ENCODE results near the gene UNC13B.

UNC13B gene

DNA sequence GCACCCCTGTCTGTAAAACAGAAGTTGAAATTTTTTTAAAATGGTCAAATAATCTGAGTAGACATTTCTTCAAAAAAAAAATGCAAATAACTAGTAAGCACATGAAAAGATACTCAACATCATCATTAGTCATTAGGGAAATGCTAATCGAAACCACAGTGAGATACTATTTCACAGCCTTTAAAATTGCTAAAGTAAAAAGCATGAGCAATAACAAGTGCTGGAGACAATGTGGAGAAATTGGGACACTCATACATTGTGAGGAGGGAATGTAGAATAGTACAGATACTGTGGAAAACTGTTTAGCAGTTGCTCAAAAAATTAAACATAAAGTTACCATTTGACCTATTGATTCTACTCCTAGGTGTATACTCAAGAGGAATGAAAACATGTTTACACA is 269.7 kb downstream of the UNC13B start:
- Histone ChIP-seq H3K9ac (ENCODE audit: low read depth, low read length) (no peak overlapping the region), H3K9me3 (ENCODE audit: control insufficient read depth, insufficient read depth, low read length) (no peaks in the 10 kb centered on the region), H3K4me3 (ENCODE audit: low read depth, low read length) (no peak overlapping the region), H3K36me3 (ENCODE audit: control insufficient read depth, insufficient read depth, low read length) (no peaks in the 10 kb centered on the region), H3K27me3 (ENCODE audit: control insufficient read depth, insufficient read depth, low read length) (no peaks in the 10 kb centered on the region), H3K4me1 (ENCODE audit: control insufficient read depth, insufficient read depth, low read length) (no peaks in the 10 kb centered on the region)

DNA sequence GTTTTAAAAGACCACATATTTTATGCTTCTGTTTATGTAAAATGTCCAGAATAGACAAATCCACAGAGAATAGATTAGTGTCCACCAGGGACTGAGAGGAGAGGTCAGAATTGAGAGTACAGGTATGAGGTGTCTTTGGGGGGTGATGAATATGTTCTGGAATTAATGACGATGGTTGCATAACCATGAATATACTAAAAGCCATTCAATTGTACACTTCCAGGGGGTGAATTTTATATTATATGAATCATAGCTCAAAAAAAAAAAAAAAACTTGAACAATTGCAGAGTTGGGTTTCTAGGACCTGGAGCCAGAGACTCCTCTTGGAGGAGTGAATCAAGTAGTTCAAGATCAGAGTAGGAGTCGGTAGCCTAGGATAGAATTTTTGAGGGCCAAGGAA is 270.3 kb downstream of the UNC13B start:
- no peak overlapping the region for H3K9ac ChIP-seq (ENCODE audit: low read depth, low read length)
- H3K36me3 ChIP-seq (ENCODE audit: control insufficient read depth, insufficient read depth, low read length): no peaks in the 10 kb centered on the region

DNA sequence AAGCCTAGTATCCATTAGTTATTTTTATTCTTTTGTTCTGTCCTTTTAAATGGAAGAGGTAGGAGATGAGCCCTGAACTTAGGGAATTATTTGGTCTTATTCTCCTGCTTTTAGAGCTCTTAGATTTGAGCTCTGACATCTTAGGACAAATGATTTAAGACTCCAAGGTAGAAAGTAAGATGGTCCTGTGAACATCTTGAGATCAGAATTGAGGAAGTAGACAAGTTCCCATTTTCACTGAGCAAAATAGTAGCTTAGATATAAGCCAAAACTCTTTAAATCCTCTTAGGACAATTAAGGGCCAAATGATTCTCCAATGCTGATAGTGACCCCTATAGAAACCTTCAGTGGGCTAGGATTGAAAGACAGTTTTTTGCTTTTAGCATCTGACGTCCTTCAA is 275.1 kb downstream of the UNC13B start:
- Histone ChIP-seq H3K36me3 (ENCODE audit: control insufficient read depth, insufficient read depth, low read length) (no peaks in the 10 kb centered on the region), H3K9ac (ENCODE audit: low read depth, low read length) (no peak overlapping the region), H3K9me3 (ENCODE audit: control insufficient read depth, insufficient read depth, low read length) (no peaks in the 10 kb centered on the region), H3K4me1 (ENCODE audit: control insufficient read depth, insufficient read depth, low read length) (no peaks in the 10 kb centered on the region), H3K4me3 (ENCODE audit: low read depth, low read length) (no peak overlapping the region), H3K27me3 (ENCODE audit: control insufficient read depth, insufficient read depth, low read length) (no peaks in the 10 kb centered on the region)

More for the DNA sequence above, 270.3 kb downstream of the UNC13B start:
- Histone ChIP-seq H3K4me1 (ENCODE audit: control insufficient read depth, insufficient read depth, low read length) (no peaks in the 10 kb centered on the region), H3K9me3 (ENCODE audit: control insufficient read depth, insufficient read depth, low read length) (no peaks in the 10 kb centered on the region), H3K27me3 (ENCODE audit: control insufficient read depth, insufficient read depth, low read length) (no peaks in the 10 kb centered on the region), H3K4me3 (ENCODE audit: low read depth, low read length) (no peak overlapping the region)

DNA sequence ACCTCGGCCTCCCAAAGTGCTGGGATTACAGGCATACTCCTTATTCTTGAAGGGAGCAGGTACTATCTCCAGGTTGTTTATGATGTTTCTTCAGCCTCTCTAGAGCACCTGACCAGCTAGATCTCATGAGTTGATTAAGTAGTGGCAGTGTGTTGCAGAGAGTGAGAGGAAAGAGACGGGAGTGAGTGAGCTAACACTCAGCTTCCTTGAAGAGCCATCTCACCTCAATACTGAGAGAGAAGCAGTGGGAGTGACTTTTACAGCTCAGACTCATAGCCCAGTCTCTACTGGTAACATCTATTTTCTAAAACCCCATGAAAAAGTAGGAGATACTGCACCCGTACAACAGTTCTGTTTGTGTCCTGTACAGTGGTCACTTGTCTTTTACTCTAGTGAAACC is 284.2 kb downstream of the UNC13B start:
- Histone ChIP-seq H3K36me3 (ENCODE audit: control insufficient read depth, insufficient read depth, low read length) (no peaks in the 10 kb centered on the region), H3K4me3 (ENCODE audit: low read depth, low read length) (no peak overlapping the region), H3K9me3 (ENCODE audit: control insufficient read depth, insufficient read depth, low read length) (no peaks in the 10 kb centered on the region), H3K4me1 (ENCODE audit: control insufficient read depth, insufficient read depth, low read length) (no peaks in the 10 kb centered on the region), H3K9ac (ENCODE audit: low read depth, low read length) (no peak overlapping the region), H3K27me3 (ENCODE audit: control insufficient read depth, insufficient read depth, low read length) (peaks cover 3% of the 10 kb centered on the region)

DNA sequence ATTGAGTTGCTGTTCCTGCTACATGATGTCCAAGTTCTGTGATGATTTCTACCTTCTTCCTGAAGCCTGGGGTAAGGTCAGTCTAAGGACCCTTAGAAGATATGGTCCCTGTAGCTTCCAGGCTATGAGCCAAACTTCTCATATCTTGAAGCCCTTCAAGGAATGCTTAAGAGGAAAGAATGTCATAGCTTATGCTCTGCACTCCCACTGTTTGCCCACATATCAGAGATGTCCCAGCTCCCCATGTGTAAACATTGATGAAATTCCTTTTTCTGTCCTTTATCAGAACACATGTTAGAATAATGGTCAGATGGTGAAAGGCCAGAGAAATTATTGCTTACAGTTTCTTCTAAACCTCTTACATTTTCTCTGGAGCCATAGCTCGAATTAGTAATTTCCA is 286.7 kb downstream of the UNC13B start:
- Histone ChIP-seq H3K36me3 (ENCODE audit: control insufficient read depth, insufficient read depth, low read length) (no peaks in the 10 kb centered on the region), H3K9me3 (ENCODE audit: control insufficient read depth, insufficient read depth, low read length) (no peaks in the 10 kb centered on the region), H3K27me3 (ENCODE audit: control insufficient read depth, insufficient read depth, low read length) (peaks cover 3% of the 10 kb centered on the region), H3K9ac (ENCODE audit: low read depth, low read length) (no peak overlapping the region), H3K4me1 (ENCODE audit: control insufficient read depth, insufficient read depth, low read length) (no peaks in the 10 kb centered on the region), H3K4me3 (ENCODE audit: low read depth, low read length) (no peak overlapping the region)

DNA sequence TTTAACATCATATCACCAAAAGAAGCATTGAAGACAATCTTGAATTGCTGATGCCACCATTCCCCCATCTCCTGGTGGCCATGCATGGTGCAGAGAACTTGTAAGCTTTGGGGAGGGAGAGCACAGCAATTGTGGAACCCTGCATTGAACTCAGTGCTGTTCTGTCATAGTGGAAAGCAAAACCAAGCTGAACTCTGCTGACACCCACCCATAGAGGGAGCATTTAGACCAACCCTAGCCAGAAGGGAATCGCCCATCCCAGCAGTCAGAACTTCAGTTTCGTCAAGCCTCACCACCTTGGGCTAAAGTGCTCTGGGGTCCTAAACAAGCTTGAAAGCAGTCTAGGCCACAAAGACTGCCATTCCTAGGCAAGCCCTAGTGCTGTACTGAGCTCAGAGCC is 290.7 kb downstream of the UNC13B start:
- no peak overlapping the region for H3K9ac ChIP-seq (ENCODE audit: low read depth, low read length)
- no peaks in the 10 kb centered on the region for H3K27me3 ChIP-seq (ENCODE audit: control insufficient read depth, insufficient read depth, low read length)
- H3K36me3 ChIP-seq (ENCODE audit: control insufficient read depth, insufficient read depth, low read length): no peaks in the 10 kb centered on the region
- no peaks in the 10 kb centered on the region for H3K9me3 ChIP-seq (ENCODE audit: control insufficient read depth, insufficient read depth, low read length)
- H3K4me1 ChIP-seq (ENCODE audit: control insufficient read depth, insufficient read depth, low read length): no peaks in the 10 kb centered on the region
- no peak overlapping the region for H3K4me3 ChIP-seq (ENCODE audit: low read depth, low read length)

DNA sequence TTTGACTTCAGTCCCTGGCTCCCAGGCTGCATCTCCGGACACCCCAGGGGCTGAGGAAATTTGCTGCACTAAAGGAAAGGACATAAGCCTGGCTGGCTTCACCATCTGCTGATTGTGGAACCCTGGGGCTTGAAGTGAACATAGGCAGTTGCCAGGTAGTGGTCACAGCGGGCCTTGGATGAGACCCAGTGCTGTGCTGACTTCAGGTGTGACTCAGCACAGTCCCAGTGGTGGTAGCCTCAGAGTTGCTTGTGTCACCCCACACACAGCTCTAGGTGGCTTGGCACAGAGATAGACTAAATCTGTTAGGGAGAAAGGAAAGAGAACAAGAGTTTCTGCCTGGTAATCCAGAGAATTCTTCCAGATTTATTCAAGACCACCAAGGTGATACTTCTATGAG is 292.0 kb downstream of the UNC13B start:
- Histone ChIP-seq H3K9me3 (ENCODE audit: control insufficient read depth, insufficient read depth, low read length) (no peaks in the 10 kb centered on the region), H3K9ac (ENCODE audit: low read depth, low read length) (no peak overlapping the region), H3K4me3 (ENCODE audit: low read depth, low read length) (no peak overlapping the region), H3K27me3 (ENCODE audit: control insufficient read depth, insufficient read depth, low read length) (no peaks in the 10 kb centered on the region), H3K4me1 (ENCODE audit: control insufficient read depth, insufficient read depth, low read length) (no peaks in the 10 kb centered on the region), H3K36me3 (ENCODE audit: control insufficient read depth, insufficient read depth, low read length) (no peaks in the 10 kb centered on the region)
